Cardiac fibroblast (primary cell): ENCODE data around the gene ATP1A2.

Experiments
- DNase-seq, 2 donors: peaks; one replicate each; pipeline versions ENCODE4 v3.0.0 to v3.0.0-alpha.2; 2010; ENCODE audit warnings: low read depth in 2 of 2
- H3K4me3 ChIP-seq, 2 donors: replicated peaks in 1 of 2; 1 replicate in 1 of 2; 2 replicates in 1 of 2; pipeline ENCODE4 v1.5.1; 2011; ENCODE audit warnings: low read depth in 2 of 2, low read length in 2 of 2, mild to moderate bottlenecking in 2 of 2, moderate library complexity in 1 of 2
- CTCF ChIP-seq: IDR thresholded peaks from one replicate; pipeline ENCODE4 v1.5.1; 2011; ENCODE audit warnings: low read depth, mild to moderate bottlenecking, low read length, inconsistent platforms

ATP1A2 gene

GRCh38 chr1:160084771-160085321 is 30.7 kb upstream of the ATP1A2 start:
- no peak for DNase-seq
- no peak for TF ChIP-seq CTCF
- H3K4me3 ChIP-seq = no peak overlapping the region

GRCh38 chr1:160085686-160086455 is 29.7 kb upstream of the ATP1A2 start:
- peak; percentile 94 for TF ChIP-seq CTCF
- DNase-seq = peak; percentile 76 to 77
- no peak overlapping the region for H3K4me3 ChIP-seq

GRCh38 chr1:160086456-160086892 is 29.1 kb upstream of the ATP1A2 start:
- no peak for DNase-seq
- no peak for TF ChIP-seq CTCF
- no peak overlapping the region for H3K4me3 ChIP-seq

- no peak for TF ChIP-seq CTCF
- DNase-seq = no peak
- H3K4me3 ChIP-seq = no peak overlapping the region
These were observed 28.4 kb upstream of the ATP1A2 start for GRCh38 chr1:160087118-160087662.

GRCh38 chr1:160089883-160090282 is 25.7 kb upstream of the ATP1A2 start:
- no peak overlapping the region for H3K4me3 ChIP-seq
- DNase-seq = no peak
- TF ChIP-seq CTCF = no peak

GRCh38 chr1:160090760-160091159 is 24.8 kb upstream of the ATP1A2 start:
- TF ChIP-seq CTCF = no peak
- H3K4me3 ChIP-seq = no peak overlapping the region
- no peak for DNase-seq
